Nucleus accumbens (tissue), 56 donors: ENCODE results near the gene HDAC9.

Experiments
- DNase-seq, 56 donors: peaks; one replicate each; lab custom pipeline; 2025; lab: John Stamatoyannopoulos, UW

HDAC9 gene

DNA sequence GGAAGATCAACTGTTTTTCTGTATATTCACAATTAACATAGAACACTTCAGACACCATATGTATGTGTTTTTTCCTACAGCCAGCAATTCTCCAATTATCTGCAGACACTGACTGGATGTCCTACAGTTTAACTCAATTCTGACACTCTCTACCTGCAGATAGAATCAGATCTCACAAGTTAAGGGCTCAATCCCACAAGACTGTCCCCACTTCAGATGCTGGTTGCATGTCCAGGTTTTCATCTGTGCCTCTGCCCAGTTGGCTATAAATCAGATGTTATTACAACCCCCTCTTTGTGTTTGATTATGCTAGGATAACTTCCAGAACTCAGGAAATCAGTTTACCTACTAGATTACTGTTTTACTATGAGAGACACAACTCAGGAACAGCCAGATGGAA lies 326.0 kb downstream of the HDAC9 start:
- no peak for DNase-seq

DNA sequence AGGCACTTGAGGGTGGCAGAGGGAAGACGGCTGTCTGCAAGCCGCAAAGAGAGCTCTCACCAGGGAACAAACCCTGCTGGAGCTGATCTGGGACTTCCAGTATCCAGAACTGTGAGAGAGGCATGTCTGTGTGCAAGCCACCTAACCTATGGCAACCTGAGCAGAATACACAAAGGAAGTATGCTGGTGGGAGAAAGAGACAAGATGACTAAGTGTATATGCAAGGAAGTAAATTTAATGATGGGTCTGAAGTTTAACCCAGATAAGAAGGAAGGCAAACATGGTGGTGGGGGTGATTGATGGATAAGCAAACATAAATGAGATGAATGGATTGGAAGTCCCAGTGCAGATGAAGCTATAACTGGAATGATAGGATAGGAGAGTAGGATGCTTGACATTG lies 328.6 kb downstream of the HDAC9 start:
- no peak for DNase-seq

DNA sequence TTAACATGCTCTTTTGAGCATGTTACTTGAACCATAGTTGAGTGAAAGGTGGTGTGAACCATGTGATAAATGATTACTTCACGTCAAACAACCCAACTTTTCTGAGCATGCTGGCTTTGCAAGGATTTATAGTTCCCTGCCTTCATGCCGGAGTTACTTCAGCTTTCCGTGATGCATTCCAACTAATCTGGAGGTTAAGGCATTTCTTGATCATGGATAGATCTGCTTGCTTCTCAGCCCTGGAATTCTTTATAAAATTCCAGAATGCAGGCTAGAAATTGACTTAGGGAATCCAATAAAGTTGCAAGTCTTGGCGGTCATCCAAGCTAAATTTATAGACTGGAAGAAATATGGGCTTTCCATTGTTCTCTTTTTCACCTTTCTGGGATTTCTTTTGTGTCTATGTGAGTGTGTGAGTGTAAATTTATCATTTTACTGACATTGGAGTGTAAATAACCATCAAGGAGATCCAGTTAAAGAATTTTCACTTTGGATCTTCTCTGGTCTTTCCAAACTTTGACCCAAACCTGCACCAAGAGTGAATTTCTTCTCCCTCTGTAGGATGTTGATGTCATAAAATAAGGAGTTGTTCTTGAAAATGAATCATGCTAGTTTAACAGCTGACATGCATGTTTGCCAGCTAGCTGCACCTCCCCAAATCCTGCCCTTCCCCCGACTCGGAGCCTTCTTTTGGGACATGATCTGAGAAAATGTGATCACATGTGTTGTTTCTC lies 332.9 kb downstream of the HDAC9 start:
- DNase-seq = no peak

DNA sequence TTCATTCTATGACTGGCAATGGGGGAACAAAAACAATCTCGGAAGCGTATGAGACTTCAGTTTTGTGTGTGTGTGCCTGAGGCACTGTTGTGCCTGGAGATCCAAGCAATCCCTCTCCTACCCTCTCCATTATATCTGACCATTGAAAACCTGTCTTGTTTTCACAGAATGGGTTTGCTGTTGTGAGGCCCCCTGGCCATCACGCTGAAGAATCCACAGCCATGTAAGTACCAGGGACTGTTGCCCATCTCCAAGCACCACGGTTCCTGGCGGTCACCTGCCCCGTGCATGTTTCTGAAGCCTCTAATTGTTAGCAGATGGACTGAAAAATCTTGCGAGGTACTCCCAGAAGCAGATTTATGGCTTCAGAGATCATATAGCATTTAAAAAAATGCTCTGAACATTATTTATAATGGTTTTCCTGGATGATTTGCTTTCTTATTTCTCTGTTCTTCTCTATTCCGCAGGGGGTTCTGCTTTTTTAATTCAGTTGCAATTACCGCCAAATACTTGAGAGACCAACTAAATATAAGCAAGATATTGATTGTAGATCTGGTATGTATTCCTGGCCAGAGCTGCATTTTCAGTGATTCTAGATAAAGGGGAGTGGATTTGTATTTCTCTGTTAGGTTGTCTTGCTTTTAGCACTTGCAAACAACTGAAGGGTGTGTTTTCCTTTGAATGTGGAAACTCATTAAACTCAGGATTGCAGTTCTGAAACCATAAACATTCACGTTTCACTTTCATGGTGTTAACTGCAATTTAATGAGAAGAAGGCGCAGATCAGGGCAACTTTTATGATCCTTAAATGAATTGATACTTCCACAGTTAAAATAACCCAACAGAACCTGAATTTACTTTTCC lies 333.7 kb downstream of the HDAC9 start:
- DNase-seq = no peak

DNA sequence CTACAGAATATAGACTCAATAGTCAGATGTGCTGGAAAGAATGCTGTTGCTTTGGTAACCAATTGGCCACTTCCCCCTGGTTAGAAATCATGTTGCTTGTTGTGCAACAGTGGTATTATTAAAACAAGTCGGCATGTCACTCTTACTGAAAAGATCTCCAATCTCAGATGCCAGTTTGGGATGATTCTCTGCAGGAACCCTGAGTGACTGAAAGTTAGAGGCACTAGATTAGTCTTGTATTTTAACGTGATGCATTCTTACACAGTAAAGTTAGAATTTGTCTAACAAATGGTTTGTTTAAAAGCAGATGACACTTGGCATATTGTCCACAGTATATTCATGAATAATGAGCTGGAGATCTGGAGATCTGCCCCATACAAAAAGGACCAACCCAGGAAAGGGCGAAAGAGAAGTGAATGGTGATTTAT lies 334.3 kb downstream of the HDAC9 start:
- no peak for DNase-seq

DNA sequence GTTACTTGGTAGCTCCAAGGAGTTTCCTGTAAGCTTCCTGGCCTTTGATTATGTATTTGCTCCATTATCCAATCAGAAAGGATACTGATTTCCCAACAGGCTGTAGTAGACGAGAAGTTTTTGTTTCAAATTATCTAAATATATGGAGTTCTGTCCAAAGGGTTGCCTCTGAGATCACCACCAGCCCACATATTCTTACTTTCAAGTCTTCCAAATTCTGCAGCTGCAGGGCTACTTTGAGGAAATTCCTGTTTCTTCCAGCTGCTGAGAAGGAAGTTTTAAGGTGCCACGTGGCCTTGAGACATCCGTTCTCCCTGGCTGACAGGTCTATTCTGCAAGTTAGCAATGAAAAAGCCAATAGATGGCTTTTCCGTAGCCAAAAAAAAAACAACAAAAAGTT lies 335.9 kb downstream of the HDAC9 start:
- no peak for DNase-seq

DNA sequence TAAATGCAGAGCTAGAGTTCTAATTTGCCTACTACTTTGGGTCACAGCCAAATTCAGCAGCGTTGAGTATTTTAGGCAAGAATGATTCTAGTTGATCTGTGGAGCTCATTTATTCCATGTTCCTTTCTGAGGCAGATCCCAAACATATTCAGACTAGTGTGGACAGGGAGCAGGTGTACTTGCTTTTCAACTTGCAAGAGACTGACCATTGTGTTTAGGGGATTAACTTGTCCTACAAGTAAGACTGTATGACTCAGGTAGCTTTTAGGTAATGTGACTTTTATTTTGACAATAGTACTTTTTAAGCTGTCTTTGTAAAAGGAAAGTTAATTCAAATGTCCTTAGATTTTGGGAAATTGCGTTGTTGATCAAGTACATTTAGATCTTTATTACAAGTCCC lies 336.4 kb downstream of the HDAC9 start:
- DNase-seq = no peak

DNA sequence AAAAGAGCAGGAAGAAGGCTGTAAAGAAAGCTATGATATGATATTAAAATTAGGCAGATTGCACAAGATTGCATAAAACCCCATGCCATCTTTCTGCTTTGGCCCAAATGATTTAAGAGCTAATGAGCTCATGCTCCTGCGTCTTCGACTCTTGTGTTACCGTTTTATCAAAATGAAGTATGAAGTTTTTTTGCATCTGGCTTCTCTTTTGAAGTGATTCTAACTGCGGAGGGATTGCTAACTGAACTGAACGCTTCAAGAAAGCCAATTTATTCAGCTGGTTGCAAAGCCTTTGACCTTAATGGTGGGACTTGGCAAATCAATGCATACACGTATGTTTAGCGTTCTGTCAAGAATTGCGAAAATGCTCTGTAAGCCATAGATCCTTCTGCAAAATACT lies 339.0 kb downstream of the HDAC9 start:
- no peak for DNase-seq

DNA sequence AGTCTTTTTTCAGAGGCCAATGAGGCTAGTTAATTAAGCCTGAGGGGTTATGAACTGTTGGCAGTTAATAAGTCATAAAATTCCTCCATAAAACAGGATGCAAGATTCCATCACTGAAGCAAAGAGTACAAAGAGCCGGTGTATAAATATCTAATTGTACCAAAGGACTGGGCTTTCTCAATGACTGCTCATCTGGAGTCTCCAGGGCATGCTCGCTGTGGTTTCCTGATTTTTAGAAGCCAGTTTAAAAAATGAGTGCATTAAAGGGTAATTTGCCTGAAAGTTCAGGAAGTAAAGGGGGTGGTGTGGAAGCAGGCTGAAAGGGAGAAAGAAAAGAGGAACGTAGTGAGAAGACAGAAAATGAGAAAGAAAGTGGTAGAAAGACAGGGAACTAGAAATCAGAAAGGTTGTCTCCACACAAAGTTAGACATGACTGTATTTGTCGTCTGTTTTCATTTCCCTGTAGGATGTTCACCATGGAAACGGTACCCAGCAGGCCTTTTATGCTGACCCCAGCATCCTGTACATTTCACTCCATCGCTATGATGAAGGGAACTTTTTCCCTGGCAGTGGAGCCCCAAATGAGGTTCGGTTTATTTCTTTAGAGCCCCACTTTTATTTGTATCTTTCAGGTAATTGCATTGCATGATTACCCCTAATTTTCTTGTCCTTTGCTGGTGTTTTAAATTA lies 339.6 kb downstream of the HDAC9 start:
- DNase-seq = no peak

DNA sequence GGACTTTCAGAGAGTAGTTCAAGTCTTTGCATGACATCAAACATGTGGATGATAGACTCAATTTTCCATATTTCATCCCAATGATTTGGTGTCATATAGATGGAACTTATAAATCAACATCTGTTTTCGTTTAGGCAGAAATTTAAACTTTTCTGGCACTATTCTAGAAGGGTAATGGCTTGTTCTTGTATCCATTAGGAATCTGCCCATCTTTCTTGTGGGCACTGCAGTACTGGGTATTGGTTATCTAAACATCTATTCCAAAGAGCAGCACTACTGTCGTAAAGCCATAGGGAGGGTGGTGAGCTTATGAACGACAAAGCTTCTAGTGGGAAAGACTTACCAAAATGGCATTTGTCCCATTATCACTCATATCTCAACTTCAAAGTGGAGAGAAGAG lies 348.4 kb downstream of the HDAC9 start:
- DNase-seq = no peak

DNA sequence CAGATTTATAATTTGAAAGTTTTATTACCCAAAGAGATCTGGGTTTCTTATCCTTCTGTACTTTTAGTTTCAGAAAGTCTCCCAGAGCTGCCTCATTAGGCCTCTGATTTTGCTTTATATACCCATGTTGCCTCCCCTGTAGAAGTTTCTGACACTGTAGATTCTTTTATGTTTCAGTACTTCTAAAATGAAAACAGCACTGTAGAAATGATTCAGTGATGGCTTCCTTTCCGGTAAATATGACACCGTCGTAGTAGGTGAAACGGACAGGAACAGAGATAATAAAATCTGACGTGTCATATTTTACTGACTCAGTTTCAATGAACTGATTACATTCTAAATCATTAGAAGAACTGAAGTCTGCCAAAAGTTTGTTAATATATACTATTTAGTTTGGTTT lies 349.2 kb downstream of the HDAC9 start:
- DNase-seq = no peak

DNA sequence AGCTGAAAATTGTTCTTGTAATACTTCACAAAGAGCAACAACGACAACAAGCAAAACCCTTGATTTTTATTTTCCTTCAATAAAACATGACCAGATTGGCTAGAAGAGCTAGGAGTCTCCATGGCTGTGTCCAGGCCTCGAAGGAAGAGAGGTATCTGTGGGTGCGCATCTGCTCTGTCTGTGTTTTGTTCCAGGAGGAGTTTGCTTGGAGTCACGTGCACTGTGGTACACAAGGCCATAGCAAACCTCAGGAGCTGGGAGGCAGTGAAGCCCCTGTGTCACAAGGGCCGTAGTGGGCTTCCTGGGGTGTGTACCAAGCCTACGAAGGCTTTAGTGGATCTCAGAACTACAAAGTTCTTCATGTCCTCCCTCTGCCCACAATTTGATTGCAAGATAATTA lies 350.2 kb downstream of the HDAC9 start:
- no peak for DNase-seq

DNA sequence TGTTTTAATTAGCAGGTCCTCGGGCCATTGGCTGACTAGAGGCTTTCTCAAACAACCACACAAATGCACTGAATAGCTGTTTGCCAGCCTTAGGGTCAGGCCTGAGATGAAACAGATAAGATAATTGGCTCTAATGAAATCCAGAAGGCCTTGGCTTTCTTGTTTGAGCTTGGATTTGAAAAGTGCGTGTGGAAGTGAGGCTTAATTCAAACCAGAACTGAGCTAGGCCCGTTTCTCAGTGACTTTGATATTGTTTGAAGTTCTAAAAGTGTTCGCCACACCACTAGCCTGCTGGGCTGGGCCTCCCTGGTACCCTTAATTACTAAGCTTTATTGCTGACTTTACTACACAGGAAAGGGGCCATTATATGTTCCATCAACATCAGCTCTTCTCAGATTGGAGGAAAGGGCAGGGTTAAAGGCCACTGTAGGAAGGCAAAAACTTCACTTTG lies 351.2 kb downstream of the HDAC9 start:
- DNase-seq = no peak

DNA sequence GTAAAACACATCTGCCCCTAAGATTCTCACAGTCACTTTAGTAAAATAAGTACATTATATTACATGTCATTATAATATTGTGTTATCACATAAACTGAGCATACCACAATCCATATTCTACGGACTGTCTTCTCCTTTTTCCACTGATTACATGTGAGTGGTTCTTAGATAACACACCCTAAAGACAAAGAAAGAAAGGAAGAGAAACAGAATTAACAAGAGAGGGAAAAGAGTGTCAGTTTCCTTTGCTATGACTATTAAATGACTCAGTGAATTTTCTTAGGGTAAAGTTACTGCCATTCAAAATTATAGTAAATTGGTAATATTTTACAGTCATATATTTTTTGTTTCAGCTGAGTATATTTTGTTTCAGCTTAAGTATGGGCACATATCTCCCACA lies 353.6 kb downstream of the HDAC9 start:
- DNase-seq = no peak

DNA sequence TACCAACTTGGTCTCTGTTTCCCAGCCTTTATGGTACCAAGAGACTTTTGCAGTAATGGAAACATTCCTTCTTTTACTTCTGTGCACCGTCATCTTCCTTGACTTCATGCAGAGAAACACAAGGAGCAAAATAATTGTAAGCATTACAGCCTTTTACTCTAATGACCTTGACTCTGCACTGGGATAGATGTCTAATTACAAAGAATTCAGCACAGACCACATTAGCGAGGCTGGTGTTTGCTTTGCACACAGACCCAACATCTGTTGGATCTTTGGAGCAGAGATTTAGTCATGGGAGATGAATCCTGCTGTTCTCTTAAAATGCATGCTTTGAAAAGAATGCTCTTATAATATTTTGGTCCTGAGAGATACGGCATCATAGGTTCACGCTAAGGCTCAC lies 360.2 kb downstream of the HDAC9 start:
- DNase-seq = no peak

DNA sequence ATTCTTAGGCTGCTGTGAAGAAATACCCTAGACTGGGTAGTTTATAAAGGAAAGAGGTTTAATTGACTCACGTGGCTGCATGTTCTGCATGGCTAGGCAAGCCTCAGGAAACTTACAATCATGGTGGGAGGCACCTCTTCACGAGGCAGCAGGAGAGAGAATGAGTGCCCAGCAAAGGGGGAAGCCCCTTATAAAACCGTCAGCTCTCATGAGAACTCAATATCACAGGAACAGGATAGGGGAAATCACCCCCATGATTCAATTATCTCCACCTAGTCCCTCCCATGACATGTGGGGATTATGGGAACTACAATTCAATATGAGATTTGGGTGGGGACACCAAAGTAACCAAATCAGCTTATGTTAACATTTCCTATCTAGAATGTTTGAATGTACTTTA lies 362.7 kb downstream of the HDAC9 start:
- DNase-seq = no peak

DNA sequence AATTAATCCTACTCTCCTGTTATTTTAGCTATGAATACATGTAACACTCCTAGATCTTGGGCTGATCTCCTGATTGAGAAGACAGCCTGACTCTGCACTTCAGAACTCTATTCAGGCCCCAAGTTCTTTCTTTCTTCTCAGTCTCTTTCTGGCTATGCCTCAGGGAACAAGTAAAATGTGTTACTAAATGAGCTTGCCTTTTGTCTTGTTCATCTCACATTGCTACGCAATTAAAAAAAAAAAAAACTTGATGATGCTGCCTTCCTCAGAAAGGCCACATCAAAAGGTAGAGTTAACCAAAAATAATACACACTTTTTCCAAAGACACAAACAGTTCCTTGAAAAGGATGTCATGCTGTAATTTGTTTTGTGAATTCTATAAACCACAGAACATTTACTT lies 363.8 kb downstream of the HDAC9 start:
- DNase-seq = no peak

DNA sequence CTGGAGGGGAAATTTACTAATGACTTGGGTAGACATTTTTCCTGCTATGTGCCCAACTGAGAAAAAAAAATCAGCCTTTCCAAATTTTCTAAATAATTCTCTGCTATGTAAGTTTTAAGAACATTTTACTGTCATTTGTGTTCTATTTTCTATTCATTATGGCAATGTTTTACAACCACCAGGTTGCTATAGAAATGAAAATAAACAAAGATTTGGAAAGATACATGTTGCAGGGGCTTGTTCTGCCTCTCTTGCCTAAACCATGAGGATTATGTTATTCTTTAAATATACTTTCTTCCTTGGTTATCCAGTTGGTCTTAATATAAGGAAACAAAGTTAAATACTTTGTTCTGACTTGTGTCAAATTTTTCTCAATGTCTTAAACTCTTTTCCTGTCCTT lies 364.7 kb downstream of the HDAC9 start:
- no peak for DNase-seq

DNA sequence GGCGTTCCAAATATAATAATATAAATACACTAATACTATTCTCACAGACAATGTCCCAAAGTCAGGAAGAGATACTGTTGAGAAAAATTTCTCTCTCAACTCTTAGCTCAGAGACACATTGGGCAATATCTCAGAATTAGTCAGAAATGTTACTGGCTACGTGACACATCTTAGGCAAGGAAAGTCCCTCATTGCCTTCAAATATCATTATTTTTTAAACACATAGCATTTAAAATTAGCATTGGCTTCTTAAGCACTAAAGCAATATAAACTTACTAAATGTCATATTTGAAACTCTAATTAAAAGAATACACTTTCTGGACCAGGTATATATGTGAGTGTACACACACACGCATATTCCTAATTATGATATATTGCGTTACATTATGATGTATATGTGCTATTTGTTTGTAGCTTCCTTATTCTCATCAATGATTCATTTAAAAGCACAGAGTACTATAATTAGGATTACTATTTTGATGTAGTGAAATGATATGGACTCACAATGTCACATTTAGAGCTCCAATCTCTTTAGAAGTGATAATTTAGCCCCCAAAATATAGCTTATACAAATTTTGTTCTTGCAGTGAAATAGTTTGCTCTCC lies 366.1 kb downstream of the HDAC9 start:
- DNase-seq = no peak

DNA sequence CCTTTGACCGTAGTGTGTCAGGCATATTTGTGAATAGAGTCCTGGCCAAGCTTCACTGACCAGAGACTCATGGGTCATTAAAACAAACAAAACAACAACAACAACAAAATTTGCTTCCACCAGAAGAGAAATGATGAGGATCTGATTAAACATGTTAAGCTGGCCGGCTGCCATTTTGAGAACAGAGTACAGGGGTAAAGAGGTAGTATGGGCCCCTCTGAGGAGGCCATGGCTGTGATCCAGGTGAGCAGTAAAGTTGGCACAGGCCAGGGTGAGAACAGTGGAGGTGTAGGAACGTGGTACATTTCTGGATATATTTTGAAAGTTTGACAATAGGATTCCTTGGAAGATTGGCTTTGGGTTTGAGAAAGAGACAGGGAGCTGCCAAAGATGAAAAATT lies 369.4 kb downstream of the HDAC9 start:
- no peak for DNase-seq
